B cell (primary cell): Measurements from ENCODE around the gene C16orf92. TPM values are rescaled to one million over a fixed set of nuclear protein-coding genes. Genes with fewer than 3 reads are reported as not detected.
"Not testable (repeated sequence)": the region's sequence is repeated elsewhere in the genome, so short reads cannot be mapped to it uniquely, and the experiment has no call there.

ENCODE experiments used
- ATAC-seq: fragments of 200-7000 bp; cut with Tn5 transposase; one replicate; pipeline ENCODE4 v1.10.0; 2021; ENCODE audit warnings: low read depth, mild to moderate bottlenecking, moderate number of reproducible peaks, moderate library complexity
- CTCF ChIA-PET: fragments of 350-600 bp; sonication (Branson Sonifier 250); formaldehyde crosslinking; loops from one replicate; lab custom pipeline; 2021; ENCODE audit warnings: antibody characterized with exemption, inconsistent platforms; lab: Charles Lee
- POLR2A ChIA-PET: fragments of 350-600 bp; sonication (Branson Sonifier 250); formaldehyde crosslinking; loops from one replicate; lab custom pipeline; 2021; ENCODE audit warnings: antibody characterized with exemption; lab: Charles Lee
- DNase-seq: peaks from one replicate; pipeline ENCODE4 v3.0.0; 2013
- H2AFZ ChIP-seq: 2 replicates; pipeline ENCODE4 v1.6.1; 2012; ENCODE audit warnings: mild to moderate bottlenecking, low read depth, low read length; ENCODE audit not compliant: insufficient read depth, poor library complexity, severe bottlenecking
- H3K27ac ChIP-seq, 2 donors: 1 replicate in 1 of 2; 2 replicates in 1 of 2; pipeline ENCODE4 v1.5.1; 2012 to 2013; ENCODE audit warnings: low read length in 2 of 2, mild to moderate bottlenecking in 2 of 2, moderate library complexity in 1 of 2
- H3K27me3 ChIP-seq, 4 experiments: fragments of 200-600 bp in 1 of 4; sonication (generic) in 1 of 4; replicated peaks in 1 of 4; 1 replicate in 2 of 4; 2 replicates in 2 of 4; pipeline versions ENCODE4 v1.6.1 to v1.7.0; 2013 to 2016; ENCODE audit warnings: low read length in 3 of 4, mild to moderate bottlenecking in 2 of 4, mixed read lengths in 1 of 4, moderate library complexity in 1 of 4; ENCODE audit not compliant: insufficient read depth in 4 of 4, control insufficient read depth in 3 of 4; ENCODE audit errors: control extremely low read depth in 1 of 4
- H3K36me3 ChIP-seq, 2 experiments: replicated peaks in 1 of 2; 1 replicate in 1 of 2; 2 replicates in 1 of 2; pipeline versions ENCODE4 v1.6.1 to v1.7.1; 2013; ENCODE audit warnings: low read length in 1 of 2; ENCODE audit not compliant: insufficient read depth in 2 of 2, control insufficient read depth in 1 of 2; ENCODE audit errors: control extremely low read depth in 1 of 2, extremely low read depth in 1 of 2
- H3K4me1 ChIP-seq, 2 donors: fragments of 200-600 bp in 1 of 2; sonication (generic) in 1 of 2; 1 replicate in 1 of 2; 2 replicates in 1 of 2; pipeline versions ENCODE4 v1.5.1 to v1.6.1; 2013 to 2017; ENCODE audit warnings: low read length in 2 of 2; ENCODE audit not compliant: control insufficient read depth in 2 of 2, insufficient read depth in 2 of 2
- H3K4me2 ChIP-seq: replicated peaks from 2 replicates; pipeline ENCODE3; 2012; ENCODE audit warnings: mild to moderate bottlenecking, low read depth, low read length; ENCODE audit not compliant: poor library complexity, severe bottlenecking
- H3K4me3 ChIP-seq, 5 experiments: fragments of 200-600 bp in 1 of 5; sonication (generic) in 1 of 5; 1 replicate in 3 of 5; 2 replicates in 2 of 5; pipeline versions ENCODE4 v1.5.1 to v1.7.0; 2011 to 2016; ENCODE audit warnings: low read length in 4 of 5, mild to moderate bottlenecking in 4 of 5, low read depth in 2 of 5, control low read depth in 1 of 5, moderate library complexity in 1 of 5; ENCODE audit not compliant: insufficient read depth in 1 of 5; ENCODE audit errors: control extremely low read depth in 1 of 5, extremely low read depth in 1 of 5
- H3K79me2 ChIP-seq: fragments of 200-600 bp; sonication (generic); one replicate; pipeline ENCODE4 v1.6.0; 2016; ENCODE audit warnings: low read length; ENCODE audit not compliant: control insufficient read depth, insufficient read depth
- H3K9ac ChIP-seq: fragments of 200-600 bp; sonication (generic); 2 replicates; pipeline ENCODE4 v1.6.1; 2017; ENCODE audit warnings: mild to moderate bottlenecking, low read length, moderate library complexity
- H3K9me3 ChIP-seq, 3 donors: one replicate each; pipeline versions ENCODE4 v1.6.1 to v1.7.1; 2013; ENCODE audit warnings: low read length in 2 of 3; ENCODE audit not compliant: control insufficient read depth in 2 of 3, insufficient read depth in 1 of 3; ENCODE audit errors: control extremely low read depth in 1 of 3
- H4K20me1 ChIP-seq: 2 replicates; pipeline ENCODE4 v1.6.0; 2012; ENCODE audit warnings: mild to moderate bottlenecking, low read length; ENCODE audit not compliant: insufficient read depth, control insufficient read depth, poor library complexity, severe bottlenecking
- H3K27ac Mint-ChIP-seq: one replicate; pipeline ENCODE4 v1.8.0; 2021; ENCODE audit warnings: mixed read lengths
- H3K27me3 Mint-ChIP-seq: one replicate; pipeline ENCODE4 v1.8.0; 2021; ENCODE audit warnings: mixed read lengths
- H3K4me1 Mint-ChIP-seq: one replicate; pipeline ENCODE4 v1.8.0; 2021; ENCODE audit warnings: mixed read lengths
- H3K4me3 Mint-ChIP-seq: one replicate; pipeline ENCODE4 v1.8.0; 2021; ENCODE audit warnings: mixed read lengths
- H3K9me3 Mint-ChIP-seq: one replicate; pipeline ENCODE4 v1.8.0; 2022; ENCODE audit warnings: mixed read lengths; ENCODE audit not compliant: insufficient read depth
- CTCF ChIP-seq: fragments of 200-600 bp; IDR thresholded peaks from one replicate; pipeline ENCODE4 v1.8.0; 2022; ENCODE audit warnings: antibody characterized with exemption, mild to moderate bottlenecking
- EZH2 ChIP-seq: IDR thresholded peaks from 2 replicates; pipeline ENCODE4 v1.6.1; 2012; ENCODE audit warnings: borderline replicate concordance, low read depth, mild to moderate bottlenecking, moderate library complexity, low read length; ENCODE audit not compliant: insufficient read depth, poor library complexity, severe bottlenecking
- WGBS: methylation state at CpG from one replicate; pipeline ENCODE4 v1.1.5; 2013; ENCODE audit warnings: missing lambda C conversion rate; ENCODE audit not compliant: insufficient coverage; 5-methylcytosine and 5-hydroxymethylcytosine counted together
- intact Hi-C: fragments of 100-400 bp; cut with micrococcal nuclease; formaldehyde crosslinking; loops from one replicate; pipeline ENCODE4 v1.10.0; 2022
- polyA plus RNA-seq: library from polyadenylated mRNA; depleted of rRNA; stranded (reverse); fragments of >200 nt; gene quantifications from 2 replicates; pipeline ENCODE4 v1.2.3, GENCODE V29; 2012
- total RNA-seq, 2 donors: library from RNA; stranded (reverse); fragments of 120-200 nt in 1 of 2; gene quantifications; 1 replicate in 1 of 2; 2 replicates in 1 of 2; pipeline versions ENCODE4 v1.2.3 to v1.2.4, GENCODE V29; 2013 to 2022

Gene C16orf92
- total and polyA plus RNA-seq, 2 donors (not counting 1 experiment from before 2014, with no cell fraction given): not detected

GRCh38 chr16:30033270-30033669, 10.3 kb downstream of the C16orf92 start:
- H2AFZ ChIP-seq: no peak overlapping the region
- ATAC-seq (no peak), DNase-seq (no peak)
- H3K36me3 ChIP-seq: no peaks in the 10 kb centered on the region
- ChIA-PET POLR2A (interaction anchor here (1.5 kb wide), 1 partner anchor 367 kb away, joined by 3 read pairs; no protein-coding TSS in a partner anchor), CTCF (interaction anchor here (0.9 to 3.3 kb wide), 3 partner anchors 10 to 39 kb away, joined by 4 to 18 read pairs (median 12); no protein-coding TSS in a partner anchor)
- H3K27ac ChIP-seq: no peak overlapping the region
- Mint-ChIP-seq H3K4me3 (no peak overlapping the region), H3K4me1 (peaks cover 10% of the 10 kb centered on the region), H3K27me3 (peaks cover 45% of the 10 kb centered on the region), H3K27ac (no peak overlapping the region), H3K9me3 (no peaks in the 10 kb centered on the region)
- no peak overlapping the region for H3K4me3 ChIP-seq
- 24% methylated on average over 5 of the region's 7 CpGs for WGBS
- TF ChIP-seq EZH2 (no peak), CTCF (no peak)
- no peaks in the 10 kb centered on the region for H3K79me2 ChIP-seq
- H3K9me3 ChIP-seq: peaks cover 0 to 15% (median 0%) of the 10 kb centered on the region in 3 donors
- H3K27me3 ChIP-seq: peaks cover 0 to 53% (median 27%) of the 10 kb centered on the region in 4 experiments
- intact Hi-C loops: no loop called here
- H3K9ac ChIP-seq: no peak overlapping the region
- no peak overlapping the region for H3K4me2 ChIP-seq
- peaks cover 10 to 21% of the 10 kb centered on the region in 2 donors for H3K4me1 ChIP-seq
- H4K20me1 ChIP-seq: no peaks in the 10 kb centered on the region

DNA sequence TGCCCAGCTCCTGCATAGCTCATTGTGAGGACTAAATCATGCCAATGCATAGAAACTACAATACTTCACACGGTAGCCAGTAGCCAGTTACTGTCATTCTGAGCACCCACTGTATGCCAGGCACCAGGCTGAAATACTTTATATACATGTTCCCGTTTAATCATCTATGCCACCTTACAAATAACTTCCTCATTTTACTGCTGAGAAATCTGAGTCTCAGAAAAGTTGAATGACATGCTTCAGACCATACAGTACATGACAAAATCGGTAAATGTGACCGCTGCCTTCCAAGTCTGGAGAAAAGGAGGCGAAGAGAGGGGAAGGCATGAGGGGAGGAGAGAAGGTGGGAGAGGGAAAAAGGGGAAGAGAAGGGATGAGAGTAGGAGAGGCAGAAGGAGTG, 17.2 kb downstream of the C16orf92 start:
- H3K4me2 ChIP-seq: peak overlapping the region; percentile 44
- no peaks in the 10 kb centered on the region for H3K9me3 Mint-ChIP-seq
- peak; percentile 47 for ATAC-seq
- H3K9me3 ChIP-seq: no peaks in the 10 kb centered on the region
- H3K27me3 ChIP-seq: peaks cover 0 to 1% (median 0%) of the 10 kb centered on the region in 4 experiments
- POLR2A ChIA-PET: no interaction called here
- no peaks in the 10 kb centered on the region for H3K79me2 ChIP-seq
- H3K9ac ChIP-seq: no peak overlapping the region
- CTCF ChIA-PET: interaction anchor here (1.1 kb wide), 1 partner anchor 9 kb away, joined by 5 read pairs; the partner anchor contains the start of gene TLCD3B
- no peak overlapping the region for H3K27ac ChIP-seq
- no peak for TF ChIP-seq CTCF
- no peak for TF ChIP-seq EZH2
- no peak overlapping the region for H3K4me3 Mint-ChIP-seq
- intact Hi-C loops: loop anchor here (5.0 kb wide), 1 partner anchor 587 kb away; no protein-coding TSS in a partner anchor
- 2% methylated on average over 5 of the region's 5 CpGs for WGBS
- peaks cover 4 to 5% of the 10 kb centered on the region in 2 donors for H3K4me1 ChIP-seq
- H2AFZ ChIP-seq: peak overlapping the region; percentile 47
- H3K27ac Mint-ChIP-seq: no peak overlapping the region
- H3K4me1 Mint-ChIP-seq: peaks cover 4% of the 10 kb centered on the region
- no peaks in the 10 kb centered on the region for H3K36me3 ChIP-seq
- H3K27me3 Mint-ChIP-seq: peaks cover 12% of the 10 kb centered on the region
- H3K4me3 ChIP-seq: no peak overlapping the region
- peak; percentile 57 for DNase-seq
- H4K20me1 ChIP-seq: no peaks in the 10 kb centered on the region

DNA sequence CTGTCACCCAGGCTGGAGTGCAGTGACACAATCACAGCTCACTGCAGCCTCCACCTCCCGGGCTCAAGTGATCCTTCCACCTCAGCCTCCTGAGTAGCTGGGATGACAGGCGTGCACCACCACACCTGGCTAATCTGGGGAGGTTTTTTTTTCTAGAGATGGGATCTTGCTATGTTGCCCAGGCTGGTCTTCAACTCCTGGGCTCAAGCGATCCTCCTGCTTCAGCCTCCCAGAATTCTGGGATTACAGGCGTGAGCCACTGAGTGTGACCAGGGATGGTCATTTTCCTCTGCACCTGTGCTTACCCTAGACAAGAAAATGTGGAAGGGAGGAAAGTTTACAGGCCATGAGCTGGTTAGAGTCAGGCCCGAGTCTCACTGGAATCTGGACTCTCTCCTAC, 17.7 kb downstream of the C16orf92 start:
- intact Hi-C loops: loop anchor here (5.0 kb wide), 1 partner anchor 587 kb away; no protein-coding TSS in a partner anchor
- H3K4me2 ChIP-seq: peak overlapping the region; percentile 44
- H3K4me3 Mint-ChIP-seq, ATAC-seq, DNase-seq, H3K4me1 Mint-ChIP-seq, H3K27ac ChIP-seq, POLR2A ChIA-PET, H3K27ac Mint-ChIP-seq, H3K79me2 ChIP-seq, H3K27me3 ChIP-seq, H3K9me3 Mint-ChIP-seq, H4K20me1 ChIP-seq, H3K36me3 ChIP-seq, H3K4me3 ChIP-seq, H3K4me1 ChIP-seq, H3K9me3 ChIP-seq, H3K9ac ChIP-seq: not testable (repeated sequence)
- WGBS: 100% methylated on average over 2 of the region's 5 CpGs
- H2AFZ ChIP-seq: peak overlapping the region; percentile 47
- CTCF ChIA-PET: interaction anchor here (0.7 to 1.8 kb wide), 2 partner anchors 17 to 369 kb away, joined by 3 to 4 read pairs; no protein-coding TSS in a partner anchor
- peaks cover 11% of the 10 kb centered on the region for H3K27me3 Mint-ChIP-seq
